LHCN-M2 (cell line): ENCODE measurements around the gene UVSSA. TPM values are rescaled to one million over a fixed set of nuclear protein-coding genes. Genes with fewer than 3 reads are reported as not detected.
"Not testable (repeated sequence)": the region's sequence is repeated elsewhere in the genome, so short reads cannot be mapped to it uniquely, and the experiment has no call there.

Experiments
- DNase-seq: peaks from one replicate; pipeline ENCODE4 v3.0.0-alpha.2; 2012; ENCODE audit warnings: low read depth
- total RNA-seq: library from RNA; depleted of rRNA; stranded (reverse); fragments of >200 nt; gene quantifications from 2 replicates; pipeline ENCODE4 v1.2.3, GENCODE V29; 2014

UVSSA gene
- total RNA-seq, 1 experiment from 2014 or later = 11.1 TPM

DNA sequence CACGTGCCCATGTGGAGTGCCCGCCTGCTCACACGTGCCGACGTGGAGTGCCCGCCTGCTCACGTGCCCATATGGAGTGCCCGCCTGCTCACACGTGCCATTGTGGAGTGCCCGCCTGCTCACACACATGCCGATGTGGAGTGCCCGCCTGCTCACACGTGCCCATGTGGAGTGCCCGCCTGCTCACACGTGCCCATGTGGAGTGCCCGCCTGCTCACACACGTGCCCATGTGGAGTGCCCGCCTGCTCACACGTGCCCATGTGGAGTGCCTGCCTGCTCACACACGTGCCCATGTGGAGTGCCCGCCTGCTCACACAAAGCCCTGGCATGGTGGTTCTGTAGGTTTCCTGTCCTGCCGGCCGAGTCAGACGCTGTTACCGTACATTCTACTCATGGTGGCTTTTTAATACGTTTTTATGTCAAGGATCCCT, 48.4 kb downstream of the UVSSA start:
- DNase-seq = not testable (repeated sequence)

DNA sequence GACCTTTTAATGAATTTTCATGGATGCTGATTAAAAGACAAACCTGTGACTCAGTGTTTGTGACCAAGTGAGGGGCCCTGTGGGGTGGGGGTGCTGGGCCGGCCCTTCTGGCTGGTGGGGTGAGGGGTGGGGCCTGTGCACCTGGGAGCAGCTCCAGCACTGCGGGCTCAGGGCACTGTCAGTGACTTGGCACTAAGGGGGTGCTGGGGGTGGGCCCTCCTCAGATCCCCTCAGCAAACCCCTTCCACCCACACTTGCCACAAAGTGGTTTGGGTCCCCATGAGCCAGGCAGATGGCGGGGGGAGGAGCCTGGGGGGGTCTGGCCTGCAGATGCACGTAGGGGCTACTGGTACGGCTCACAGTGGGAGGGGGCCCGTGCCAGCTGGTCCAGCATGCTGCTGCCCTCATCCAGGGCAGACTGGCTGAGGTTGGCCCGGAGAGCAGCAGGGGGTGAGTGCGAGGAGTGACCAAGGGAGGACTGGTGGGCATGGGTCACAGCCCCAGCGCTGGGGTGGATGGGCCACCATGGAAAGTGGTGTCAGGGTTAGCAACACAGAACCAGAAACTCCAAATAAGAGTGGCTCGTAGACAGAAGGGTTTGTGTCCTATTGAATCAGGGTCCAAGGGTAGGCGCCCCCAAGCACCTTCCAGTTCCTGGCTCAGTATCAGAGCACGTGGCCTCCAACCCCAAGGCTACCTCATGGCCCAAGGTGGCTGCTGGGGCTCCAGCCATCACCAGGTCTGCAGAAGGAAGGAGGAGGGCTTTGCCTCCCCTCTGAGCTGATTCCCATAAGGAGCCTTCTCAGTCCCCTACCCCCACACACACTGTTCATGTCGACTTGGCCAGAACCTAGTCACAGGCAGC, 49.2 kb downstream of the UVSSA start:
- no peak for DNase-seq

DNA sequence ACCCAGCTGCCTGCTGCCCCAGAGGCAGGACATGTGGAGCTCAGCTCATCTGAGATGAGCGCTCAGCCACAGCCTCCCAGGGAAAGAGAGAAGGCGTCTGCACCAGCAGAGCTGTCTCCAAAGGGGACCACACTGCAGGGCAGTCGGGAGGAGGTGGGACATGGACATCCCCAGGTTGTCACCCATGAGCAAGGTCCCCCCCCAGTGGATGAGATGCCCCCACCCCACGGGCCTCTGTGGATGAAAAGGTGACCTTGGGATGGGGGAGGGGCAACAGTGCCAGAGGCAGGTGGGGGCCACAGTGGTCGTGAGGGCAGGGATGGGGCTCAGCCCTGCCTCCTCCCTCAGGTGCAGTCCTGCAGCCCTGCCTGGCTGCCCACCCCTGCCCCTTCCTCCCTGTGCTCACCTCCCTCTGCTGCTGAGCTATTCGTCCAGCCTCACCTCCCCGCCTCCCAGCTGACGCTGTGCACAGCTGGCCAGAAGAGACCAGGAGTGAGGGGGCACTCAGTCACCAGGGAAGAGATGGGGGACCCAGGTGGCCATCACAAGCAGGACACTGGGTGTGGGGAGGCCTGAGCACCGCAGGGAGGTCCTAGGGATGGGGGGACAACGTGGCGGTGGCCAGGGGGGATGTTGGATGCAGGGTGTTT, 49.9 kb downstream of the UVSSA start:
- DNase-seq = no peak

DNA sequence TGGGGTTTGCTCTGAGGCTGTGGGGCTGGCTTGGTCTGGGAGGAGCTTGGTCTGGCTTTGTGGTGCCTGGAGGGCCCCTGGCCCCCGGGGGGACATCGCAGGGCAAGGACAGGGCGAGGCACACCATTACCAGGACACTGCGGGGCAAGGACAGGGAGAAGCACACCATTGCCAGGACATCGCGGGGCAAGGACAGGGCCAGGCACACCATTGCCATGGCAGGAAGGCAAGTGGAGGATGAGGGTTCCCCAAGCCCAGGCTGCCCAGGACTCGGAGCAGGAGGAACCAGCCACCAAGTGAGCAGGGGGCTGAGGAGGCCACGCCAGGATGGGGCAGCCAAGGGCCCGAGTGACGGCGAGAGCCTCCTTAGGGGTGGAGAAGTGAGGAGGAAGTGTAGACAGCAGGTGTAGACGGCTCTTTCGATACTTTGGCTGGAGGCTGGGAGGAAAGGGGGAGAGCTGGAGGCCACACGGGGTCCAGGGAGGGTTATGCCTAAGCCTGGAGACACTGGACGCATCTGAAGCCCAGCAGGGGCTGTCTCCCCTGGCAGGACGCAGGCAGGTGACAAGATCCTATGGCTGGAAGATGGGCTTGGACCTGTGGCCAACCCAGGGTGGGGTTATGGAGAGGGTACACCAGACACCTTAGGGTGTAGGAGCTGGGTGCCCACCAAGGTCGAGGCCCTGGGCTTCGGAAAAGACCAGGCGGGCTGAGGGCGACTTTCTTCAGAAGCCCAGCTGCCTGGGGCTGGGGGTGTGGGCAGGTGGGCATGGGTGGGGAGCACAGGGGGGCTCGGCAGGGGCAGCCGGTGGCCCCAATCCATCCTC, 51.9 kb downstream of the UVSSA start:
- DNase-seq = no peak

DNA sequence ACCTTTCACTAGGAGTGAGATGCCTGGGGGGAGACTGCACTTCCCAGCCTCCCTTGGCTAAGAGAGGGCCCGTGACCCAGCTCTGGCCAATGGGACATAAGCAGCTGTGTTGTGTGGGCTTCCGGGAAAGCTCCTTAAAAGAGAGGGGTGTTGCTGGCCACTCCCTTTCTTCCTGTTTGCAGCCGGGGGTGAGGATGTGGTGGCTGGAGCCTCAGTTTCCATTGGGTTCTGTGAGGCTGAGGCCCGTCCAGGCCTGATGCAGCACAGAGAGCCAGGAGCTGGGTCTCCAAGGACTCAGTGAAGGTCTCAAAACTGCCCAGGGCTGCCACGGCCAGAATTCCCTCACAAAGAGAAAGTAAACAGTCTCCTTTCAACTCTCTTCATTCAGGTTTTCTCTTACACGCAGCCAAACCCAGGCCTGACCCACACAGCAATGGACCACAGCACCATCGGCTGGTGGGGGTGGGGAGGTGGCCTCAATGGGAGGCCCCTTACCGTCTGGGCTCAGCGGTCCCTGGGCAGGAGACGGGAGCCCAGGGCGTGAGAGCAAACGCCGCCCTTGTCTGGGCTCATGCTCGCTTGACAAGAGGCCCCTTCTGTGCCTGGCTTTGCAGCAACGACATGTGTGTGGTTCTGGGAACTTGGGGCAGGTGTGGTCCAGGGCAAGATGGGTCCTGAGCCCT, 52.6 kb downstream of the UVSSA start:
- DNase-seq = no peak

DNA sequence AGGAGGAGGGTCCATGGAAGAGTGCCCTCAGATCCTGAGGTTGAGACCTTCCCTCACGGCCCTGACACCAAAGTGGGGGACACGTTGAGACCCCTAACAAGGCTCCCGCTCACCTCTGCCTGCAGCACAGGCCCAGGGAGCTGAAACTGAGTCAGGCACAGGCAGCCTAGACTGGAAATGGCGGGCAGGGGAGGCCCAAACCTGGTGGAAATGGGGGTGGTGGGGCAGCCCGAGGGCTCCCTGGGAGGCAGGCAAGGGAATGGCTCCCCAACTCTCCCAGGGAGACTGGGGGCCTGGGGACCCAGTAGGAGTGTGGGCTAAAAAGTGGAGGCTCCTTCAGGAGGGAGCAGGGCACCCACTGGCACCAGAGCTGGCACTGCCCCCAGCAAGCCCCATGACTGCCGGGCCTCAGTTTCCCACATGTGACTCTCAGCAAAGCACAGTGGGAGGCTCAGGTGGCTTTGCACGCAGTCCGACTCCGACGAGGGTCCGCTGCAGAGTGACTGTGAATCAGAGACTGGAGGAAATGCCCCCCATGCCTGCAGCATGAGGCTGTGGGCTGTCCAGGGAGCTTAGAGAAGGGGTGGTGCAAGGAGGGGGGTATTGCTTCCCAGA, 53.3 kb downstream of the UVSSA start:
- no peak for DNase-seq

DNA sequence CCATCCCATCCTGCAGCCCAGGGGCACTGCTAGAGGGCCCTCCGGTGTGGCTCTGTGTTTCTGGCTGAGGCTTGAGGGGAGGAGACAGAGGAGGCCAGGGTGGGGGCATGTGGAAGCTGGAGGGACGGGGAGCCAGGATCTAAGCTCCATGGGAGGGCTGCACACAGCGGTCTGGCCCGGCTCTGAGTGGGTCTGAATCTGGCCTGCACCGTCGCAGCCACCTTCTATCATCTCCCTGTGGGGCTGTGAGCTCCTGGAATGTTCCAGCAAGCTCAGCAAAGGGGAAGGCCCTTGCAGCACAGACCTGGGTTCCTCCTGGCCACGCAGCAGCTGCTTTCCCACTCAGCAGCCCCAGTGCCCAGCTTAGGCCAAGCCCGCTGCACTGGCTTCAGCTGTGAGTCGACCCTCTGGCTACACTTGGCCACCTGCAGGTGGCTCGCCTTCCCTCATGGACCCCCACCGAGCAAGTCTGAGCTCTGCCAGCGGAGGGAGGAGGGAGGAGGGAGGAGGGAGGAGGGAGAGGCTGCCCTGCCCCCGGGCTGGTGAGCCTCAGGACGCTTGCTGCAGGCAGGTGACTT, 53.9 kb downstream of the UVSSA start:
- no peak for DNase-seq

DNA sequence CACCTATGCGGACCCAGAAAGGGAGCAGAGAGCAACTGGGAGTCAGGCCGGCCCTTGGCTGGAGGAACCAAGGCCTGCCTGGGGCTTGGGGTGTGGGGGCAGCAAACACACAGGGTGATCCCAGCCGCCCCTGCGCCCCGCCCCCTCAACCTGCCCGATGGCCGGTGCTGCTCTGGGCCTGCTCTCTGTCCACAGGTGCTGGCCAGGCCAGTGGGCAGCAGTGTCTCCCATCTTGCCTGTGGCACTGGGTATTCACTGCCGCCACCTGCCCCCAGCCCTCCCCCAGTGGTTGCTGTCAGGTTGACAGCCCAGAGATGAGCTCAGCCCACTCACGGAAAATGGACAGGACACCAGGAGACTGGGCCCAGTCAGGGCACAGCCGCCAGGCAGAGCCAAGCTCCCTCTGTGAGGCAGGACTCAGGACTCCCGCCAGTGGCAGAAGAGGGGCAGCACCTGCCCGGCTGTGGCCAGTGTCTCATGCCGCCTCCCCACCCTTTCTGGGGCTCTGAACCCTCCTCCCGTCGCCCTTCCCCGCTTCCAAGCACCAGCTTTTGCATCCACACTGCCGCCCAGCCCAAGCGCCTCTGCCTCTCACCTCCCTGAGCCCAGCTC, 54.5 kb downstream of the UVSSA start:
- DNase-seq = no peak

DNA sequence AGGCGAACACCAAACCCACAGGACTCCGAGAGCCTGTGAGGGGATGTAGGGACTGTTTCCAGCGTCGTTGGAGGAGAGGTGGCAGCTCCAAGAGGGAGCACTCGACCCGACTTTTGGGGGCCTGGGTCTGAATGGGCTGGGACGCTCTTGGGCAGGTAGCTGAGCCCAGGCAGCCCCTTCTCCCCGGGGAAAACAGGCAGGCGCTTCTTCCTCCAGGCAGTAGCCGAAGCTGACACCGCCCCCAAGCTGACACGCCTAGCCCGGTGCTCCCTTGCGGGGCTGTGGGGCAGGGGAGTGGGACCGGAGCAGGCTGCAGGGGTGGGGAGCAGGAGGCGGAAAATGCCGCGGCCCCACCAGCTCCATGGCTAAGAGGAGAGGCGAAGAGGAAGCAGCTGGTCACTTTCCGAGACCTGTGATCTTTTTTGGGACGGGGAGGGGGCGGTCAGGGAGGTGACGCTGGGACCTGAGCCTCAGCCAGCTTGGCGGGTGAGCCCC, 55.1 kb downstream of the UVSSA start:
- DNase-seq = no peak

DNA sequence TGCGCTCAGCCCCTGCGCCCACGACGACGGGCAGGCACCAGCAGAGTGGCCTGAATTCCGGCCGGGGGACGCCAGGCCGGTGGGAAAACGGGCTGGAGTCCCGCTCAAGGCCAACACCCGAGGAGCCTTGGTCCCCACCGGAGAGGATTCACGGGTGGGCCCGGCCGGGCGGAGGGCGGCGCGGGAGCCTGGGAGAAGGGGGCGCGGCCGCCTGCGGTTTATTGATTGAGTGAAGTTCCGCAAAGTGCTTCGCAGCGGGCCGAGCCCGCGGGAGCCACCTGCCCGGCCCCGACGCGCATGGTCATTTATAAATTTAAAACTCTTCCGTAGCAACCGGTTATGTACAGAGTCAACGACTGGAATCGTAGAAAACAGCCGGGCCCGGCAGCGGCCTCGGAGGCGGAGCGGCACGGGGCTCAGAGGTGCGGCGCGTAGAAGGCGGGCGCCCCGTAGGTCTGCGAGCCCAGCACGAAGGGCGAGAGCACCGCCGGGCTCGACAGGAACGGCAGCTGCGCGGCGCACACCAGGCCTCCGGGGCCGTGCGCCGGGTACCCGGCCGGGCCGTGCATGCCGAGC, 55.6 kb downstream of the UVSSA start:
- no peak for DNase-seq

DNA sequence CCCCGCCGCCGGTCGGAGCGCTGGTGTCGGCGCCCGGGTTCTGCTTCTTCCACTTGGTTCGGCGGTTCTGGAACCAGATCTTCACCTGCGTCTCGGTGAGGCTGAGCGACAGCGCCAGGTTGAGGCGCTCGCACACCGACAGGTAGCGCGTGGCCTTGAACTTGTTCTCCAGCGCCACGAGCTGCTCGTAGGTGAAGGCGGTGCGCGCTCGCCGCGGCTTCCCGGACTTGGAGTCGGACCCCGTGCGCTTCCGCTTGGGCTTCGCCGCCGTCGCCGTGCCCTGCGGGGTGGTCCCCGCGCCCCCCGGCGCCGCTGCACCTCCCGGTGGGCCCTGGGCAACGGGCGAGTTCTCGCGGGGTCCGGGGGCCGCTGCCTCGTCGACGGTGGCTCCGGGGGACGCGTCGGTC, 56.2 kb downstream of the UVSSA start:
- no peak for DNase-seq

DNA sequence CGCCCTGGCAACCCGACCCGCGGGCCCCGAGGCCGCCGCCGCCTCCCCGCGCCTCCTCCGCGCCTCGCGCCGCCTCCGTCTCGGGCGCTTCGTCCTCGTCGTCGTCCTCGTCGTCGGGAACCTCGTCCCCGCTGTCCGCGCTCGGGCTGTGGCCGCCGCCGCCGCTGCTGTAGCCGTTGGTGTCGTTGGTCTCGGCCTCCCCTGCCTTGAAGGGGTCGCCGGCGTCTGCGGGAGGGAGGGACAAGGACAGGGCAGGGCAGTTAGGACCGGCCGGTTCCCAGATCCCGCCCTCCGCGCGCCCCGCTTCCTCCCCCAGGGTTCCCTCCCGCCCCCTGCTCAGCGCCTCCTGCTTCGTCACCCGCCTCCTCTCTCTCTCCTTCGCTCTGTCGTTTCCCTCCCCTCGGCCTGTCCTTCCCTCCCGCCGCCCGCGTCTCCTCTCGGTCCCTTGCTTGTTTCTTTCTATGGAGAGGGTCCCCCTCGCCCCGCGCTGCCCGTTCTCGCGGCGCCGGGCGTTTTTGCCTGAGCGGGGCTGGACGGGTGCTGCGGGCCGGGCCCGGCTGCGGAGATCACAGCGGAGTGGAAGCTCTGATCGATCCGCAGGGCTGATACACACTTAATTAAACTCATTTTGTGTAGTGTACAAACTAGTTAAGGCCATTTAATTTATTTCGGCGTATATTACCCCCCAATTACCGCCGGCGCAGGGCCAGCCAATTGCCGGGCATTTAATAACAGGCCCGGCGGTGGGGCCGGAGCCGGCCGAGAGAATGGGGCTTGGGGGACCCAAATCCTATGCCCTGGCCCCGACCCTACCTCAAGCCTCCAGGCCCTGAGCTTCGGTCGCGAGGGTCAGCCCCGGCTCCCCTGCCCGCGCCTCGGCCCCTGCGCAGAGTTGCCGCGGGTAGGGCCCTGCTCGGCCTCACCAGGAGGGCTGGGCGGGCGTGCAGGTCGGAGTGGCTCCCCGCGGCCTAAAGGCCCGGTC, 56.9 kb downstream of the UVSSA start:
- DNase-seq = no peak

DNA sequence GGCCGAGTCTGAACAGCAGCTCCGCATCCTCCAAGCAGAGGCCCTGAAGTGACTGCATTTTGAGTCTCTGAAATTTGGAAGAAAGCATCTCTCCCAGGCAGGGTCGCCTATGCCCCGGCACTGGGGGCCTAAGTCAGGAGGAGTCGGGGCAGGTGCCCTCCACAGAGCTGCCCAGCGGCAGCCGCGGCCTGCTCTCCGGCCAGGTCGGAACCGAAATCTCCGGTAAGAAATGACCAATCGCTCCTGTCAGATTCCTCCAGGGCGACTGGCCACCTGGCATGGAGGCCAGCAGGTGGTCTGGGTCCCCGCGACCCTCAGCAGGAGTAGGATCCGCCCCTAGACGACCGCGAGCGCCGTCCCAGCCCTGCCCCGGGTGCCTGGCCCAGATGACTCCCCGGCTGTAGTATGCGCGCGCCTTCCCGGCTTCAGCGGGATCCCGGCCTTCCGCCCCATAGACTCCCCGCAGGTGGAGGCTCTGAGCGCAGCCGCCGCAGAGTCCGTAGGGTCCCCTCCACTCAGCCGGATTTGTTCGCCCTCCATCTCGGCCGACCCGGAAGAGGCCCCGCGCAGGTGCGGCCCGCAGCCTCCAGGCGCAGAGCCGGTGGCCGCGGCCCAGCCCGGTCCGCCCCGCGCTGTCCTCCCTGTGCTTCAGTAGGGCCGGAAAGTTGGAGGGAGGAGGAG, 57.7 kb downstream of the UVSSA start:
- DNase-seq = no peak

DNA sequence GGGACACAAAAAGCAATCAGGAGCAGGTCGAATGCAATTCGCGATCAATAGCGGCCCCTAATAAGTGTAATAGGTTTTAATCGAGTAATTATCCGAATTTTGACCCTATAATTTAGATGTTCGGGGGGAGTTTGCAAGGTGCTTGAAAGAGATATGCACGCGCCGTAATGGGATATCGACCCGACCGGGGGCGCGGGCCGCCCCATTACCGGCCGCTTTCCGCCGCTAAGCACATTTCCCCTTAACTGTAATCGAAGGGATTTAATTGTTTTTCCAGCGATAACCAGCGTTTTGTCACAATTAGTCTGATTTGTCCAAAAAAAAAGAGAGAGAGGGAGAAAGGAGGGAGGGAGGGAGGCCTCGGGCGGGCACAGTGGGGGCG, 58.2 kb downstream of the UVSSA start:
- no peak for DNase-seq

DNA sequence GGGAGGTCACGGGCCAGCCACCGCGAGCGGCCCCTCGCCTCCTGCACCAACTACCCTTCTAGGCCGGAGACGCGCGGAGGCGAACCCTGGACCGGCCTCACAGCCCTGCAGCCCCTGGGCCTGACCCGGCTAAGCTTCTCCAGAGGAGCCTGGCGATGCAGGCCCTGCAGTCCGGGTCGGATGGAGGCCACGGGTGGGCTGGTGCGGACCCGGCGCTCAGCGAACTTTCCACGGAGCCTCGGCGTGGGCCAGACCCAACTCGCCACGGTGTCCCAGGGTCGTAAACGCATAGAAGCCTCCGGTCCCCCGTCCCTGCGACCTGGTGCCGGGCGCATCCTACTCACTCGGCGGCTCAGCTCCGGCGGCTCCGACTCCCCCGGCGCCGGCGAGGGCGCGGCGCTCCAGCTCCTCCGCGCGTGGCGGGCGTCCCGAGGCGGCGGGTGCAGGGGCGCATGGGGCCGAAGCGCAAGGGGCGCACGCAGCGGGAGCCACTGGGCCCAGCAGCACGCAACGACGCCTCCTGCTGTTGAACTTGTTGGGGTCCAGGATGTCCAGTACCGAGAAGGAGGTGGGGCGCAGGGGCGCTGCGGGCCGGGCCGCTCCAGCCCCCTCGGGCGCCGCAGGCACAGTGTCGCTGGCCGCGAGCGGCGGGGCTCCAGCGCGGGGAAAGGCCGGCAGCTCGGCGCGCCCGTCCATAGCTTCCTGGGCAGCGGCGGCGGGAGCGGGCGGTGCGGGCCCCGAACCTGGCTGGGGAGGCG, 58.8 kb downstream of the UVSSA start:
- DNase-seq = no peak

DNA sequence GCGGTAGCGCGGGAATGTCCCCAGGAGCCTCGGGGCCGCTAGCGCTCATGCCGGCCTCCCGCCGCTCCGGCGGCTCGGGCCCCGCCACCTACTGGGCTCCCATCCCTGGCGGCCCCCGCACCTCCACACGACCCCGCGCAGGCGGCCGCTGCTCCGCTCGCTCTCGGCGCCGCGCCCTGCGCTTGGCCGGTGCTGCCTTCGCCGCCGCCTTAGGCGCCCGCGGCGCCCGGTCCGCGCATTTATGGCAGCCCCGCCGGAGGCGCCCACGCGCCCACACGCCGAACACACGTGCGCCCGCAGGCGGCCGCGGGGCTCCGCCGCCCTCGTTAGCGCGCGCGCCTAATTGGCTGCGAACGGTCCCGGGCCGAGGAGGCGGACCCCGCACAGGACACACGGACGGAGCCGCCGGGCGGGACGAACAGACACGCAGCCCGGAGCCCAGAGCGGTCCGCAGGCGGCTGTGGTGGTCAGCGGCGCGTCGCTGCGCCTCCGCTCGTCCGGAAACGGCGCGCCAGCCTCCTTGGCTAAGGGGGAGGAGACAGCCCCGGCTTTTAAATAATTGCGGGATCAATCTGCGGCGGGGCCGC, 59.5 kb downstream of the UVSSA start, which contains the start of gene NKX1-1:
NKX1-1 (minus strand) TSS at position 49 of the 587 bp plus-strand sequence; CDS start at position 49, 0 bp downstream.
- no peak for DNase-seq
